Limb (tissue), 2 donors: ENCODE data around the gene SLC1A7.

Experiments used
- DNase-seq, 2 donors: peaks; one replicate each; pipeline ENCODE4 v3.0.0-alpha.2; 2016; ENCODE audit errors: extremely low spot score in 2 of 2

SLC1A7 gene

DNA sequence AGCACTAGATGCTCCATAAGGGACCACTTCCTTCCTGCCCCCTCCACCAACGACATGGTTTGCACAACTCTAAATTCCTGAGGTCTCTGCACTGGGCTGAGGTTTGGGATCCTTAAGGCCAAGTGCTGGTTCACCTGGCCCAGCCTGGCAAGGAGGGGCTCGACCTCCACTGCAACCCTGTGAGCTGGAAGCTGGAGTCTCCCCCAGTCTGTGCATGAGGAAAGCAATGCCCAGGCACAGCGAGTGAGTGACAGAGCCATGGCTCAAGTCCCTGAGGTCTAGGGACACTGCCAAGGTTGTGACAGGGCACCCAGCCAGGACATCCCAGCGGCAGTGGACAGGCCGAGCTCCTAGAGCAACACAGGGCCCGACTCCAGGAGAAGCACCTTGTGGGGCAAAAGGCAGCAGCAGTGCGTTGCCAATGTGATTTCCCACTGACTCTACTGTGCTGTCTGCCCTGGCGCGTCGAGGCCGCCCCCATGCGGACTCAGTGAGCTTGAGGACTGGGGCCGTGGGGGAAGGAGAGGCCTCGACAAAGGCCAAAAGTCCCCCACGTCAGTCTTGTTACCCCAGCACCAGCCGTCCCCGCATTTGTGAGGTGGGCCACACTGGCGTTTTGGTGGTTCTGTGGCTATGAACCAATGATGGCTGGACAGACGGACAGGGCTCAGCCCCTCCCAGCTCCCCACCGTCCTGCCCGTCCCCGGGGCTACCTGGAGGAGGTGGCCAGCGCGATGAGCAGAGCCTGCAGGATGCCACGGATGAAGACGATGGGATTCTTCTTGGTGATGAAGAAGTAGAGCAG, 50.4 kb downstream of the SLC1A7 start:
- no peak for DNase-seq

DNA sequence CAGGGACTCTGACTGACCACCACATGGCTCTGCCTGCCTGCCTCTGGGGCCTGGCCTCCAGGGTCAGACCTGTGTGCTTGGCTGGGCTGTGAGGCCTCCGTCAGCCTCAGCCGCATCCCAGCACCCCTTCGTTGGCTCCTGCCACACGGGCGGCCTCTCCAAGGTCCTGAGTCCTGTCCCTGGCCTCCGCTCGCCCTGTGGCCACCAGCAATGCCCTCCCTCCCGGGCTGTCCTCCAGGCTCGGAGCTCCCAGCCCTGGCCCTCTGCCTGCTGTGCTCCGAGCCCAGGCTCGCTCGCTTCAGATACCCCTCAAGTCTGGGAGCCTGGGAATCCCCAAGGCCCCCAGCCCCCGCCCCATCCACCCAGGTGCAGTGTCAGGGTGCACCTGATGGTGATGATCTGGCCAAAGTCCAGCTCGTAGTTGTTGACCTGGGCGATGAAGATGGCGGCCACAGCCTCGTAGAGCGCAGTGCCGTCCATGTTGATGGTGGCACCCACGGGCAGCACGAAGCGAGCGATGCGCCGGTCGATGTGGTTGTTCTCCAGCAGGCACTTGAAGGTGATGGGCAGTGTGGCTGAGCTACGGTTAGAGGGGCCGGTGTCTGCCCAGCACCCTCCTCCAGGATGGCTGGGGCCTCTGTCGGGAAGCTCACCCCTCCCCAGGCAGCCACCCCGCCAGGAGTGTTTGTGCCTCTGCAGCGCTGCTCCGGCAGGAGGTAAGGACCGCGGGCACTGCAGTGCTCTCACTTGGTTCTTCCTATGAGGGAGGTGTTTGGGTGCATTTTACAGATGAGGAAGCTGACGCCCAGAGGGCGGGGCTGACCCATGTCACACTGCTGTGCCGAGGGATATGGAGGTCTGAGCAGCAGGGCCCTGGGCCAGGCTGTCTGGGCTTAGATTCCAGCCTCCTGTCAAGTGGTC, 52.0 kb downstream of the SLC1A7 start:
- DNase-seq = no peak

DNA sequence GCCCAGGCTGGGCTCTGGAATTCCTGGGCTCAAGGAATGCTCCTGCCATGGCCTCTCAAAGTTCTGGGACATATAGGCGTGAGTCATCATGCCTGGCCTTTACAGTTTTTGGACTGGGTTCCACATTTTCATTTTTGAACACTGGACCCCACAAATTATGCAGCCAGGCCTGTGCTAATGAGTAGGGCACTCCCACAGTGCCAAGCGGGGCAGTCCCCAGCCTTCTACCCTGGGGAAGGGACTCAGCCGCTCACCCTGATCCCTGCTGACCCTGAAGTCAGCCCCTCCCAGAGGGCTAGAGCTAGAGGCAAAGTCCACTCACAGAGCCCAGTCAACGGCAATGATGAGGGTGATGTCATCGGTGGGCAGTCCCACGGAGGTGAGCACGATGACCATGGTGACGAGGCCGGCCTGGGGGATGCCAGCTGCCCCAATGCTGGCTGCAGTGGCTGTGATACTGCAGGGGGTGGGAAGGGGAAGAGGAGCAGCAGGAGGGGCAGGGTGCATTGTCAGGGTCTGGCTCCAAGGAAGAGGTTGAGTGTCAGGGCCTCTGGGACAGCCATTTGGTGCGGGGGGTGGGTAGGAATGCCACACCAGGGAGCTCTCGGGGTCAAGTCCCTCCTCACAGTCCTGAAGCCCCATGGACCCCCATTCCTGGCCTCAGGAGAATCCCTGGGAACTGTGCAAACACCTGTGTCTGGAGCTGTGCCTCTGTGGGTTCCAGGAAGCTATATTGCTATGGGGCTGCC, 52.8 kb downstream of the SLC1A7 start:
- no peak for DNase-seq

DNA sequence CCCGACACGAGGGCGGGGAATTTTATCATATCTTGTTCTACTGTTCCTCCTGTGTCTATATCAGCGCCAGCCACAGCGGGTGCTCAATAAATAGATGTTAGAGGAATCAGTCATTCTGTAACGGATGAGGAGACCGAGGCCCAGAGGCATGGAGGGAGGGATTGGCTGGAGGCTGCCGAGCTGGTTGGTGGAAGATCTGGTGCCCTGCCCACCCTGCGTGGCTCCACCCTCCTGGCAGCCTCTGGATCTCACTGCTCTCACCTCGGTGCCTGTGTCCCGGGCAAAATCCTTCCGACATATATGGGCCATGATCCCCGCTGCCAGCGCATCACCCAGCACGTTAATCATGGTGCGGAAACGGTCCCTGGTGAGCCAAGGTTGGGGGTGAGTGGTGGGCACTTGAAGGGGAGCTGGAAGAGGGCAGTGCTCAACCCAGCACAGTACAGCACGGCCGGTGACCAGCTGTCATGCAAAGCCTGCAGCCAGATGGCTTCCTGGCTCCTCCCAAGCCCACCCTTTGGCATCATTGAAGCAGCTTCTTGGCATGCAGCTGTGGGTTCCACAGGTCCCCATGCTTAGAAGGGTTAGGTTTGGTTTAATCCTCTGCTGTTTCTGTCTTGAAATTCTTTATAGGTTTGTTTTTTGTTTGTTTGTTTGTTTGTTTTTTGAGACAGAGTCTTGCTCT, 53.7 kb downstream of the SLC1A7 start:
- DNase-seq = no peak

DNA sequence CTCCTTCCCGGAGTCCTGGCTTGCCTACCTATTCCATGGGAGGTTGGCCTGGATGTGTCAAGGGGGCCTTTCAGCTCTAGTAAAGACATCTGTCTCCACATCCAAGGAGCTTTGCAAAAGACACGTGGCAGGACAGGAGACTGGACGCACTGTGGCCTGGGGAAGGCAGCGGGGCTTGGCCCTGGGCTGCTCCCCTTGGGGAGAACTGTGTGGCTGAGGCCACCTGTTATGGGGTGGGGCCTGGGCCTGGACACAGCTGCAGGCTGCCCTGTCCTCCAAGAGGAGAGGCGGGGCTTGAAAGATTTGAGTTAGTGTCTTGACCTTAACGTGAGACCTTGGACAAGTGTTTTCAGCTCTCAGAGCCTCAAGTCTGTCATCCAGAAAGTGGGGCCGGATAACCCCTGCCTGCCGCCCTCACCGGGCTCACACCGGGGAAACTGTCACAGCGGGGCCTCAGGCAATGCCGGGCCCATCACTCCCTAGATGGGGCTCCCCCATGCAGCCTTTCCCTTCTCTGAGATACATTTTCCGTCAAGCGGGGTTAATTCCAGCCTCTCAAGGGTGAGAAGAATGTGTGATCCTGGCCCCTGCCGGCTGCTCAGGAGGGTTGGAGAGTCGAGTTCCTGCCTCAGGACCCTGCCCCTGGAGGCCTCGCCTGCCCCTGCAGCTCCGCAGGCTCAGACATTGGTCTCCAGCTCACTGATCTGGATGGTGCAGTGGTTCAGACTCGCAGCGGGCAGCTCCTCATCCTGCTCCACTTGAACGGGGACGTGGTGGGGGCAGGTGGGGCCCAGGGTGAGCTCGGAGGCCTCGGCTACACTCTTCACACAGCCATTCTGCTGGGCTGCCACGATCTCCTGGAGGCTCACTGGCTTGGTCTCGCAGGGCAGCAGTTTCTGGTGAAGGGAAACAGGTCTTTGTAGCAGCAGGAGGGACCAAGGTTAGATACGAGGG, 54.8 kb downstream of the SLC1A7 start:
- DNase-seq = no peak

DNA sequence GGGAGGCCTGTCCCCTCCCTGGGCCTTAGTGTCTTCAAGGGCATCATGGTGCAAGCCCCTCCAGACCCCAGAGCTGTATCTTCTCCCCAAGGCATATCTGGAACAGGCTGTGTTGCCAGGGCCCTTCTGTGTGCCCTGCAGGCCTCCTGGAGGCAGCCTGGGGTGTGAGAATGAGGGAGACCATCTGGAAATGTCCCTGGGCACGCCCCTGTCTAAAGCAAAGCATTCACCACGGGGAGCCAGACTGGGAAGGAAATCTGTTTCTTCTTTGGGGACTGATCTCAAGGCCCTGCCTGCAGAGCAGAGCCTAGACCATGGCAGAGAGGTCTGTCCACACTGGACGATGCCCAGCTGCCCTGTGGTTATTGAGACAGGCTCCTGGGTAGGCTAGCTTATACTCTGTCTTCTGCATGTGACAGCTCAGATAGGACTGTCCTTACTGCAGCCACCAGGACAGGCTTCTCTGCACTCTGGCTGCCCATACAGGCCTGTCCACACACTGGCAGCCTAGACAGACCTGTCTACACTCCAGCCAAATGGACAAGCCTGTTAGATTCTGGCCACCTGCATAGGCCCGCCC, 55.9 kb downstream of the SLC1A7 start:
- no peak for DNase-seq

DNA sequence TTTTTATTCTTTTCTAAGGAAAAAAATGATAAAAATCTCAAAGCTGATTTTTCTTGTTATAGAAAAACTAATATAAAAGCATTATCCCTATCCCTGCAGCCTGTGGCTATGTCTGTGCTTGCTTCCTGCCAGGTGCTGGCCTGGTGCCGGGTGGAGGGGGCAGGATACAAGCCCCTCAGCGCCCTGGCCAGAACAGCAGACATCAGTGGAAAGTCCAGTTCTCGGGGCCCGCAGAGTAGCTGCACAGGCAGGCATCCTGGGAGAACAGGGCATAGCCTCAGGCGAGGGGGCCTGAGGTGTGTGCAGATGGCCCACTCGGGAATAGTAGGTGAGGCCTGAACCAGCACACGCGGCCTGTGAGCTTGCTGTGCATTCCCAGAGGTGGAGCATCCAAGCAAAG, 57.0 kb downstream of the SLC1A7 start:
- DNase-seq = no peak

DNA sequence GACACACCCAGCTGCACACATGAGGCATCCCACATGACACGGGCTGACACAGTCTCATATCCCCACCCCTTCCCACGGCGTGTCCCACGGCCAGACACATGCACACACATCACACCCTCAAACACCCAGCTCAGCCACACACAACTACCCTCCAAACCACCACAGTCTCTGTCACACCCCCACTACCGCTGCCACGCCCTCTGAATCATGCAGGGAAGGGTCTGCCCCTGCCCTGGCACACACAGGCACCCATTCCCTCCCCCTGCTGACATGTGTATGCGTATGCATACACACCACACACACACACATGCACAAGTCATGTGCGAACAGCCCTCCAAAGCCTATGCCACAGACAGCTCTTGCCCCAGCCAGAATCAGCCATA, 57.9 kb downstream of the SLC1A7 start:
- no peak for DNase-seq

DNA sequence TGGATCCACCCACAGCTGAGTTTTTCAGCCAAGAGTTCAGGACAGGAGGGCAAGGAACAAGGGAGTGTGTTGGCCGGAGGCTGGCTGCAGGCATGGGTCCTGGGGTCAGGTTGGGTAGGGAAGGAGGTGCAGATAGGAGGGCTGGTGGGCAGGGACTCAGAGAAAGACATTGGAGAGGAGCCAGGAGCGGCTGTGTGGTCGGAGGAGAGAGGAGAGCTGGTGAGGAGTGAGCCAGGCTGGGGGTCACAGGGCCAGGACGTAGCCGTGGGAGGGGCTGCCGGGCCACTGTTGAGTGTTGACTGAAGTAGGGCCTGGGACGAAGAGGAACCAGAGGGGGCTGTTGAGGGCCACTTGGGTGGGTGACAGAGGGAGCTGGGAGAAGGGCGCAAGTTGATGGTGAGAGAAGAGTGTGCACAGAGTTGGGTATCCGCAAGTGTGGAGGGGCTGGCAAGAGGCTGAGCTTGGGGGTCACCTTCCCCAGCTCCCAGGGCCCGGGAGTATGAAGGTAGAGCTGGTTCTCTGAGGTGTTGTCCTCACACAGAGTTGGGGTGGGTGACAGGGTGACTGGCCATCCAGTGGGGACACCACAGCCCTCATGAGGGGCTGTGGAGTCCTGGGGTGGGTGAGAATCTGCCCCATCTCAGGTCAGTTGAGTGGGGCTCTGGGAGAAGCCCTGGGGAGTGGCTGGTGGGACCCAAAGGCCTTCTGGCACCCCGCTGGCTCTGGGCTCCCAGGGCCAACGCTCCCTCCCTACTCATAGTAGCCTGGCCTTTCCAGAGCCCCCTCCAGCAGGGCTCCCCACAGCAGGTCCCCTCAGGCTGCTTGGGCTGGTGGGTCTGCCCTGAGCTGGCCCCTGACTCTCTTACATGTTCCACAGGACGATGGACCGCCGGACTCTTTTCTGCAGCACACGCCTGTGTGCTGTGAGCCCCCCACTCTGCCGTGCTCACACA, 58.5 kb downstream of the SLC1A7 start:
- DNase-seq = no peak

DNA sequence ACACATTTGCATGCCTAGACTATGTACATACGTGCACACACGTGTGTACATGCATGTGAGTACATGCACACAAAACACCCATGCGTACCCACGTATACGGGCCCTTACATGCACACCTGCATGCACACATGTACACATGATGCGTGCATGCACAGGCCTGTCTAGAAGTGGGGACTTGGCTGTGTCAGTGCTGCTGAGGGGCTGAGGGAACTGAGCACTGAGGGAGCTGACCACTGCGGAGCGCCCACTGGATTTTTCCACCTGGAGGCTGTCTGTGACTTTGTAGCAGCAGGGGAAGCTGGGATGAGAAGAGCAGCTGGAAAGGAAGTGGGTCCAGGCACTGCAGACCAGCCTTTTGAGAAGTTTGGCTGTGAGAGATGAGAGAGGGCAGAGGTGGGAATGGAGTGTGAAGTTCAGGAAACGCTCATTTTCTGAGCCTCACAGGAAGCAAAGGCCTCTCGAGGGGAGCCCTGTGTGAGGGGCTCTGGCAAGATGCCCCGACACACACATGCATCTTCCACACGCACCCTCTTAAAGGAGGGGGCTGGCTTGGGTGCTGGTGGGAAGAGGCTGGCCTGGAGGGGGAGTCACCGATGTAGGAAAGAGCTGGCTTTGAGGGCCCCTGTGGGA, 59.5 kb downstream of the SLC1A7 start:
- DNase-seq = no peak

DNA sequence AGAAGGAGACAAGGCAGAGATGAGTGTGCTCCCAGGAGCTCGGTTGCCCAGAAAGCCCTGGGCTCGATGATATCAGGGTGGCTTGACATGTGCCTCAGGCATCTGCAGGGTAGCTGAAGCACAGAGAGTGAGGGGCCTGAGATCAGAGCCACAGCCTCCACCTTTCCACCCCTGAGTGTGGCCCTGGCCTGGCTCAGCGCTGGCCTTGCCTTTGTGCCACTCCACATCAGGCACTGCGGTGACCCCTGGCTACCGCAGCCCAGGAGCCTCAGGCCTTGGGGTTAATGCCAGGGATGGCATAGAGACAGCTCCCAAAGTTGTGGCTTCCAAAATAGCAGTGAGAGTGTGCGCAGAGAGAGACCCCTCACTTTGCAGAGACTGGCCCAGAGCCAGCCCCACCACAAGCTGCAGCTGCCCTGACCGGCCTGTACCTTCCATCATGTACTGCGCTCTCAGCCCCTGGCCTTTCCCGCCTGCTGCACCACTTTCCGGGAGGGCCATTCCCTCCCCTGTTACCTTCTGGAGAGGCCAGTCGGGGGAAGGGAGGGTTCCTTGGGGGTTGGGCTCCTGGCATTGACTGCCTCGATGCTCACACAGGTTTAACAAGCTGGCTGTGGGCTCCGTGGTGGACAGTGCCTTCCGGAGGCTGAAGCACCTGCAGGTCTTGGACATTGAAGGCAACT, 60.9 kb downstream of the SLC1A7 start:
- DNase-seq = no peak

DNA sequence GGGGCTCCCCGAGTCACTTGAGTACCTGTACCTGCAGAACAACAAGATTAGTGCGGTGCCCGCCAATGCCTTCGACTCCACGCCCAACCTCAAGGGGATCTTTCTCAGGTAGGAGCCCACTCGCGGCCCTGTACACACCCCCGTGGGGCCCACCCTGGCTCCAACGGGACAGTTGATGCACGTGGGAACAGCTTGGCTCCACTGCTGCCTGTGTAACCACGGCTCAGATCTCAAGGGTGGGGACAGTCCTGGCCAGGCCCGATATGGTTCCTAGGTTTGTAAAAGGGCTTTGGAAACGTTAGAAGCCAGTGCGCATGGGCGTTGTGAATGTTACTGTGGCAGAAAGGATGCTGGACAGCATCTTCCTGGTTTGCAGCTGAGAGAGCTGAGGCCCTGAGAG, 61.7 kb downstream of the SLC1A7 start:
- DNase-seq = no peak

DNA sequence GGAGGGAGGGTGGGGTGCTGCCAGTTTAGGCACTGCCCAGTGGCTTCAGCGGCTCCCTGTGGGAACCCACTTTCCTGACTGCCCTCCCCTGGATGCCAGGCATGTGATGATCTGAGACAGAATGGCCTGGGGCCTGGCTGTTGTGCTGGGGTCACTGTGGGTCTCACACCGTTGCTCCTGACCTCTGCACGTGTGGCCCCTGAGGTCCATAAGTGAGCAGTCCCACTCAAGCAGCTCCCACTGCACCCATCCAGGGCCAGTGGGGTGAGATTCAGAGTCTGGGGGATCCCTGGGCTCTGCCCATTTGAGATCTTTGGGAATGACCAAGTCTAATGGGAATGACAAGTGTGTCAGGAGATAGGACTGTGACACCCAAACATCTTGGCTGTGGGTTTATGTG, 62.4 kb downstream of the SLC1A7 start:
- no peak for DNase-seq

DNA sequence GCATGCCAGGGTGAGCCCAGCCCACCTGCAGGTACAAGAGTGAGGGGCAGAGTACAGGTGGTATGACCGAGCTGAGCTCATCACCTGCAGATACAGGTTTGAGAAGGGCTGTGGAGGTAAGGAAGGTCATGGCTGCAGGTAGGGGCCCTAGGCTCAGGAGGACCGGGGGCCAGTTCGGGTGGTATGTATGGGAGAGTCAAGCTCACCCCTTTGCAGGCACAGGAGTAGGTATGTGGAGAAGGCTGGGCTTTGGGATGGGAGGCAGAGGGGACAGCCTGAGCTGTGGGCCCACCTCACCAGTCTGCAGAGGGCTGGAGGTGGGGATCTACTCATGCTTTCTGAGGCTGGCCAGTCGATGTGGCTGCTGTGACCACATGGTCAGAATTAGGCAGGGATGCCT, 63.2 kb downstream of the SLC1A7 start:
- DNase-seq = no peak

DNA sequence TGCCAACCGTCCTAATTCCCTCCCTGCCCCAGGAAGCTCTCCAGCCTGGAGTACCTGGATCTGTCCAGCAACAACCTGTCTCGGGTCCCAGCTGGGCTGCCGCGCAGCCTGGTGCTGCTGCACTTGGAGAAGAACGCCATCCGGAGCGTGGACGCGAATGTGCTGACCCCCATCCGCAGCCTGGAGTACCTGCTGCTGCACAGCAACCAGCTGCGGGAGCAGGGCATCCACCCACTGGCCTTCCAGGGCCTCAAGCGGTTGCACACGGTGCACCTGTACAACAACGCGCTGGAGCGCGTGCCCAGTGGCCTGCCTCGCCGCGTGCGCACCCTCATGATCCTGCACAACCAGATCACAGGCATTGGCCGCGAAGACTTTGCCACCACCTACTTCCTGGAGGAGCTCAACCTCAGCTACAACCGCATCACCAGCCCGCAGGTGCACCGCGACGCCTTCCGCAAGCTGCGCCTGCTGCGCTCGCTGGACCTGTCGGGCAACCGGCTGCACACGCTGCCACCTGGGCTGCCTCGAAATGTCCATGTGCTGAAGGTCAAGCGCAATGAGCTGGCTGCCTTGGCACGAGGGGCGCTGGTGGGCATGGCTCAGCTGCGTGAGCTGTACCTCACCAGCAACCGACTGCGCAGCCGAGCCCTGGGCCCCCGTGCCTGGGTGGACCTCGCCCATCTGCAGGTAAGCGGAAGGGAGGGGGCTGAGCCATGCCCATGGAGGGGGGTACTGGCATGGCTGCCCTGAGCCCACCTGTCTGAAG, 63.9 kb downstream of the SLC1A7 start:
- DNase-seq = no peak

DNA sequence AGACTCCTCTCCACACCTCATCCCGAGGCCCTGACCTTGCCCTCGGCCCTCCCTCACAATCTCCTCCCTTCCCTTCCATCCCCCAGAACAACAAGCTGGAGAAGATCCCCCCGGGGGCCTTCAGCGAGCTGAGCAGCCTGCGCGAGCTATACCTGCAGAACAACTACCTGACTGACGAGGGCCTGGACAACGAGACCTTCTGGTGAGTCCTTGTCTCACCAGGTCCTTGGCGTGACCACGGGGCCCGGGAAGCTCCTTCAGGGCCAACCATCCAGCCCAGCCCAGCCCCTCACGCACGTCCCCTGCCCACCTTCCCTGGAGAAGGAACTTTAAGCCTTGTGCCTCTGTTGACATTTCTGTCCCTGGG, 64.9 kb downstream of the SLC1A7 start:
- DNase-seq = no peak
